Epithelial cell of proximal tubule (primary cell): ENCODE data around the gene FBXO33. TPM values are rescaled to one million over a fixed set of nuclear protein-coding genes. Genes with fewer than 3 reads are reported as not detected.

Experiments
- DNase-seq: peaks from one replicate; pipeline ENCODE4 v3.0.0-alpha.2; 2011; ENCODE audit warnings: low read depth
- H3K4me3 ChIP-seq: 2 replicates; pipeline ENCODE4 v1.5.1; 2011; ENCODE audit warnings: low read depth, mild to moderate bottlenecking, low read length
- CTCF ChIP-seq: conservative IDR thresholded peaks from 2 replicates; pipeline ENCODE4 v1.5.1; 2012; ENCODE audit warnings: low read depth, mild to moderate bottlenecking, low read length
- total RNA-seq: library from RNA; depleted of rRNA; stranded (reverse); fragments of >200 nt; gene quantifications from 2 replicates; pipeline ENCODE4 v1.2.3, GENCODE V29; 2015

The FBXO33 gene
- total RNA-seq, 1 donor from 2014 or later, result 14.4 TPM

- no peak for TF ChIP-seq CTCF
- no peak for DNase-seq
- H3K4me3 ChIP-seq, result no peak overlapping the region
Measured at GRCh38 chr14:39456702-39457250, 24.5 kb upstream of the FBXO33 start.

- no peak overlapping the region for H3K4me3 ChIP-seq
- DNase-seq, result no peak
- no peak for TF ChIP-seq CTCF
Measured at GRCh38 chr14:39454906-39455539, 22.8 kb upstream of the FBXO33 start.

GRCh38 chr14:39452680-39453079, 20.4 kb upstream of the FBXO33 start:
- no peak for TF ChIP-seq CTCF
- no peak overlapping the region for H3K4me3 ChIP-seq
- no peak for DNase-seq

- no peak overlapping the region for H3K4me3 ChIP-seq
- no peak for DNase-seq
- TF ChIP-seq CTCF, result no peak
Measured at GRCh38 chr14:39451811-39452210, 19.6 kb upstream of the FBXO33 start.

GRCh38 chr14:39447175-39447661, 15.0 kb upstream of the FBXO33 start:
- no peak overlapping the region for H3K4me3 ChIP-seq
- no peak for DNase-seq
- TF ChIP-seq CTCF, result no peak

GRCh38 chr14:39446131-39446744, 14.0 kb upstream of the FBXO33 start:
- H3K4me3 ChIP-seq, result no peak overlapping the region
- TF ChIP-seq CTCF, result no peak
- DNase-seq, result no peak
